ENCODE data around the gene TRIM63.

Gene TRIM63

GRCh38 chr1:26044971-26045721 is 22.3 kb downstream of the TRIM63 start:
- in situ Hi-C loops (cut with MboI; ENCODE audit: low sequenced_read_pairs, unreplicated experiment), result no loop called here
- DNase-seq (ENCODE audit: low spot score), result no peak
- no peak for TF ChIP-seq CTCF (IDR thresholded peaks at IDR 0.05; ENCODE audit: borderline replicate concordance, control extremely low read depth, extremely low read depth, insufficient read depth, missing control alignments)

- in situ Hi-C loops (cut with MboI; ENCODE audit: low sequenced_read_pairs, unreplicated experiment), result no loop called here
- TF ChIP-seq CTCF (IDR thresholded peaks at IDR 0.05; ENCODE audit: borderline replicate concordance, control extremely low read depth, extremely low read depth, insufficient read depth, missing control alignments), result no peak
- no peak for DNase-seq (ENCODE audit: low spot score)
Measured at GRCh38 chr1:26044414-26044813, 23.0 kb downstream of the TRIM63 start.

- TF ChIP-seq CTCF (IDR thresholded peaks at IDR 0.05; ENCODE audit: borderline replicate concordance, control extremely low read depth, extremely low read depth, insufficient read depth, missing control alignments), result no peak
- no peak for DNase-seq (ENCODE audit: low spot score)
- in situ Hi-C loops (cut with MboI; ENCODE audit: low sequenced_read_pairs, unreplicated experiment), result no loop called here
Measured at GRCh38 chr1:26043765-26044164, 23.7 kb downstream of the TRIM63 start.

- no peak for DNase-seq (ENCODE audit: low spot score)
- in situ Hi-C loops (cut with MboI; ENCODE audit: low sequenced_read_pairs, unreplicated experiment), result no loop called here
- no peak for TF ChIP-seq CTCF (IDR thresholded peaks at IDR 0.05; ENCODE audit: borderline replicate concordance, control extremely low read depth, extremely low read depth, insufficient read depth, missing control alignments)
Measured at GRCh38 chr1:26041978-26042377, 25.5 kb downstream of the TRIM63 start.

- no peak for TF ChIP-seq CTCF (IDR thresholded peaks at IDR 0.05; ENCODE audit: borderline replicate concordance, control extremely low read depth, extremely low read depth, insufficient read depth, missing control alignments)
- no peak for DNase-seq (ENCODE audit: low spot score)
- in situ Hi-C loops (cut with MboI; ENCODE audit: low sequenced_read_pairs, unreplicated experiment), result no loop called here
Measured at GRCh38 chr1:26041401-26041800, 26.0 kb downstream of the TRIM63 start.

- in situ Hi-C loops (cut with MboI; ENCODE audit: low sequenced_read_pairs, unreplicated experiment), result no loop called here
- DNase-seq (ENCODE audit: low spot score), result no peak
- no peak for TF ChIP-seq CTCF (IDR thresholded peaks at IDR 0.05; ENCODE audit: borderline replicate concordance, control extremely low read depth, extremely low read depth, insufficient read depth, missing control alignments)
Measured at GRCh38 chr1:26038904-26039303, 28.5 kb downstream of the TRIM63 start.

Data from GM13976 (cell line).